IMR-90 (cell line): ENCODE measurements around the gene WIPF1. TPM values are rescaled to one million over a fixed set of nuclear protein-coding genes. Genes with fewer than 3 reads are reported as not detected.

Source experiments
- ATAC-seq: fragments of 200-7000 bp; cut with Tn5 transposase; 2 replicates; pipeline ENCODE4 v1.9.1; 2020; ENCODE audit warnings: low read depth, mild to moderate bottlenecking, moderate library complexity
- BruUV-seq: library from RNA; stranded (reverse); fragments of 400-500 nt; replicated peaks from 2 replicates; lab custom pipeline; 2021; lab: Mats Ljungman, UMichigan
- CTCF ChIA-PET: fragments of 300-600 bp; formaldehyde crosslinking; extraction: SDS; loops from one replicate; lab custom pipeline; 2021; ENCODE audit warnings: antibody characterized with exemption; lab: Yijun Ruan, JAX
- POLR2A ChIA-PET: fragments of 300-600 bp; sonication (Branson Sonifier 250); formaldehyde crosslinking; loops from one replicate; lab custom pipeline; 2022; ENCODE audit warnings: antibody characterized with exemption; ENCODE audit not compliant: unreplicated experiment; lab: Charles Lee
- DNase-seq: peaks from one replicate; pipeline ENCODE4 v3.0.0; 2013
- H2AFZ ChIP-seq: replicated peaks from 2 replicates; pipeline ENCODE3; 2013; ENCODE audit warnings: low read length, mild to moderate bottlenecking; ENCODE audit not compliant: poor library complexity
- H2AK5ac ChIP-seq: 2 replicates; pipeline ENCODE4 v1.6.1; 2013; ENCODE audit warnings: low read depth, low read length, inconsistent platforms
- H2AK9ac ChIP-seq: replicated peaks from 2 replicates; pipeline ENCODE3; 2013; ENCODE audit warnings: mild to moderate bottlenecking, low read depth, low read length, moderate library complexity; ENCODE audit not compliant: poor library complexity
- H2BK120ac ChIP-seq: 2 replicates; pipeline ENCODE4 v1.6.1; 2013; ENCODE audit warnings: low read depth, low read length, inconsistent platforms
- H2BK15ac ChIP-seq: 3 replicates; pipeline ENCODE4 v1.6.1; 2013; ENCODE audit warnings: low read depth, low read length, inconsistent platforms
- H2BK20ac ChIP-seq: 2 replicates; pipeline ENCODE4 v1.6.1; 2013; ENCODE audit warnings: low read depth, mild to moderate bottlenecking, inconsistent platforms, low read length, moderate library complexity
- H2BK5ac ChIP-seq: 2 replicates; pipeline ENCODE4 v1.6.1; 2013; ENCODE audit warnings: mild to moderate bottlenecking, low read depth, low read length, inconsistent platforms; ENCODE audit not compliant: poor library complexity, severe bottlenecking
- H3K14ac ChIP-seq: replicated peaks from 2 replicates; pipeline ENCODE4 v1.6.1; 2013; ENCODE audit warnings: low read depth, low read length, inconsistent platforms
- H3K18ac ChIP-seq: 2 replicates; pipeline ENCODE4 v1.6.1; 2013; ENCODE audit warnings: low read depth, low read length, control low read depth
- H3K23ac ChIP-seq: 2 replicates; pipeline ENCODE4 v1.6.1; 2013; ENCODE audit warnings: low read depth, low read length, inconsistent platforms
- H3K27ac ChIP-seq: 2 replicates; pipeline ENCODE4 v1.5.1; 2013; ENCODE audit warnings: mild to moderate bottlenecking, control low read depth, low read length; ENCODE audit not compliant: insufficient read depth
- H3K27me3 ChIP-seq: 2 replicates; pipeline ENCODE4 v1.6.1; 2013; ENCODE audit warnings: low read length; ENCODE audit not compliant: control insufficient read depth, insufficient read depth
- H3K36me3 ChIP-seq: 2 replicates; pipeline ENCODE4 v1.6.1; 2013; ENCODE audit warnings: low read length, mixed read lengths; ENCODE audit not compliant: control insufficient read depth, insufficient read depth
- H3K4ac ChIP-seq: 2 replicates; pipeline ENCODE4 v1.6.1; 2013; ENCODE audit warnings: low read depth, low read length, inconsistent platforms
- H3K4me1 ChIP-seq: 2 replicates; pipeline ENCODE4 v1.6.1; 2013; ENCODE audit warnings: low read length, mixed read lengths; ENCODE audit not compliant: control insufficient read depth, insufficient read depth
- H3K4me2 ChIP-seq: 2 replicates; pipeline ENCODE4 v1.6.1; 2013; ENCODE audit warnings: low read depth, mild to moderate bottlenecking, control low read depth, low read length, moderate library complexity
- H3K4me3 ChIP-seq: 2 replicates; pipeline ENCODE4 v1.5.1; 2013; ENCODE audit warnings: low read depth, mild to moderate bottlenecking, control low read depth, low read length, moderate library complexity; ENCODE audit not compliant: insufficient read depth
- H3K56ac ChIP-seq: 2 replicates; pipeline ENCODE4 v1.6.1; 2013; ENCODE audit warnings: low read length, inconsistent platforms; ENCODE audit not compliant: insufficient read depth; ENCODE audit errors: extremely low read depth
- H3K79me1 ChIP-seq, 2 experiments: 2 replicates each; pipeline ENCODE4 v1.6.1; 2013; ENCODE audit warnings: low read length in 2 of 2, inconsistent platforms in 1 of 2, low read depth in 1 of 2
- H3K9ac ChIP-seq: 2 replicates; pipeline ENCODE4 v1.6.1; 2013; ENCODE audit warnings: low read depth, low read length, control low read depth
- H3K9me1 ChIP-seq: 2 replicates; pipeline ENCODE4 v1.6.1; 2013; ENCODE audit warnings: low read length, inconsistent platforms; ENCODE audit not compliant: insufficient read depth
- H3K9me3 ChIP-seq: 2 replicates; pipeline ENCODE4 v1.6.1; 2013; ENCODE audit warnings: low read length; ENCODE audit not compliant: control insufficient read depth, insufficient read depth
- H4K20me1 ChIP-seq: 2 replicates; pipeline ENCODE4 v1.6.1; 2013; ENCODE audit warnings: low read length, inconsistent platforms; ENCODE audit not compliant: insufficient read depth
- H4K5ac ChIP-seq: 2 replicates; pipeline ENCODE4 v1.6.1; 2013; ENCODE audit warnings: mild to moderate bottlenecking, low read depth, low read length, control low read depth
- H4K8ac ChIP-seq, 2 experiments: 2 replicates each; pipeline ENCODE4 v1.6.1; 2013; ENCODE audit warnings: low read depth in 2 of 2, low read length in 2 of 2, control low read depth in 1 of 2, inconsistent platforms in 1 of 2
- H4K91ac ChIP-seq: 2 replicates; pipeline ENCODE4 v1.6.1; 2013; ENCODE audit warnings: low read depth, low read length, inconsistent platforms; ENCODE audit not compliant: insufficient read depth
- BHLHE40 ChIP-seq: fragments of 150-350 bp; IDR thresholded peaks from 2 replicates; pipeline ENCODE4 v1.6.1; 2016; ENCODE audit warnings: mild to moderate bottlenecking, low read depth, low read length
- CEBPB ChIP-seq: IDR thresholded peaks from 2 replicates; pipeline ENCODE4 v1.6.1; 2012; ENCODE audit warnings: low read depth, low read length, improper control_type of control experiment
- CHD1 ChIP-seq: IDR thresholded peaks from 2 replicates; pipeline ENCODE4 v1.6.1; 2012; ENCODE audit warnings: low read depth, low read length, improper control_type of control experiment
- CTCF ChIP-seq: conservative IDR thresholded peaks from 2 replicates; pipeline ENCODE4 v1.5.1; 2012; ENCODE audit warnings: mild to moderate bottlenecking, low read depth, low read length, improper control_type of control experiment
- ELK1 ChIP-seq: fragments of 150-350 bp; IDR thresholded peaks from 2 replicates; pipeline ENCODE4 v1.6.1; 2016; ENCODE audit warnings: low read depth, mild to moderate bottlenecking, low read length, moderate library complexity, borderline replicate concordance
- FOS ChIP-seq: fragments of 150-350 bp; IDR thresholded peaks from 2 replicates; pipeline ENCODE4 v1.6.1; 2016; ENCODE audit warnings: low read depth, low read length
- MAFK ChIP-seq: IDR thresholded peaks from 2 replicates; pipeline ENCODE4 v1.6.1; 2012; ENCODE audit warnings: low read depth, low read length, improper control_type of control experiment
- MAZ ChIP-seq: IDR thresholded peaks from 2 replicates; pipeline ENCODE4 v1.6.1; 2012; ENCODE audit warnings: low read depth, mild to moderate bottlenecking, low read length, improper control_type of control experiment, moderate library complexity, borderline replicate concordance
- MXI1 ChIP-seq: IDR thresholded peaks from 2 replicates; pipeline ENCODE4 v1.6.1; 2012; ENCODE audit warnings: low read depth, mild to moderate bottlenecking, low read length, moderate library complexity, borderline replicate concordance
- NFE2L2 ChIP-seq: fragments of 150-350 bp; IDR thresholded peaks from 2 replicates; pipeline ENCODE4 v1.6.1; 2016; ENCODE audit warnings: low read depth, mild to moderate bottlenecking, low read length
- POLR2A ChIP-seq: IDR thresholded peaks from 2 replicates; pipeline ENCODE4 v1.6.1; 2012; ENCODE audit warnings: mild to moderate bottlenecking, low read depth, low read length
- RAD21 ChIP-seq: IDR thresholded peaks from 2 replicates; pipeline ENCODE4 v1.6.1; 2012; ENCODE audit warnings: low read length, improper control_type of control experiment
- RCOR1 ChIP-seq: IDR thresholded peaks from 2 replicates; pipeline ENCODE4 v1.6.1; 2012; ENCODE audit warnings: mild to moderate bottlenecking, low read length, improper control_type of control experiment; ENCODE audit not compliant: insufficient replicate concordance
- RFX5 ChIP-seq: IDR thresholded peaks from 2 replicates; pipeline ENCODE4 v1.8.0; 2012; ENCODE audit warnings: low read depth, mild to moderate bottlenecking, low read length, moderate library complexity
- SMC3 ChIP-seq: fragments of 150-350 bp; IDR thresholded peaks from 2 replicates; pipeline ENCODE4 v1.6.1; 2016; ENCODE audit warnings: low read depth, mild to moderate bottlenecking, antibody characterized with exemption, low read length, moderate library complexity
- dilution Hi-C: fragments of 300-500 bp; cut with HindIII; formaldehyde crosslinking; loops from one replicate; pipeline ENCODE4 v1.14.3; 2018; ENCODE audit warnings: low sequenced_read_pairs; ENCODE audit not compliant: unreplicated experiment
- in situ Hi-C: fragments of 300-500 bp; cut with MboI; formaldehyde crosslinking; loops from 3 replicates; pipeline ENCODE4 v1.14.3; 2019; ENCODE audit warnings: low sequenced_read_pairs, inconsistent platforms, mixed read lengths
- intact Hi-C: fragments of 100-400 bp; cut with micrococcal nuclease; formaldehyde crosslinking; loops from 2 replicates; pipeline ENCODE4 v1.10.0; 2022
- polyA plus RNA-seq, 3 experiments: library from polyadenylated mRNA; depleted of rRNA; stranded (reverse); fragments of >200 nt; gene quantifications; 2 replicates each; pipeline ENCODE4 v1.2.3, GENCODE V29; 2012; ENCODE audit warnings: low replicate concordance in 1 of 3
- total RNA-seq: library from RNA; depleted of rRNA; stranded (reverse); fragments of >200 nt; gene quantifications from 2 replicates; pipeline ENCODE4 v1.2.3, GENCODE V29; 2012
- TF ChIP-seq, protein P1 (sequence below): fragments of 150-350 bp; IDR thresholded peaks from 2 replicates; pipeline ENCODE4 v1.6.1; 2017; ENCODE audit warnings: mild to moderate bottlenecking, antibody characterized with exemption, low read length, low read depth

WIPF1 gene
- total and polyA plus RNA-seq, 2 of the 4 experiments (the other 2 are of a cell fraction), result 2.7 to 13.5 TPM

DNA sequence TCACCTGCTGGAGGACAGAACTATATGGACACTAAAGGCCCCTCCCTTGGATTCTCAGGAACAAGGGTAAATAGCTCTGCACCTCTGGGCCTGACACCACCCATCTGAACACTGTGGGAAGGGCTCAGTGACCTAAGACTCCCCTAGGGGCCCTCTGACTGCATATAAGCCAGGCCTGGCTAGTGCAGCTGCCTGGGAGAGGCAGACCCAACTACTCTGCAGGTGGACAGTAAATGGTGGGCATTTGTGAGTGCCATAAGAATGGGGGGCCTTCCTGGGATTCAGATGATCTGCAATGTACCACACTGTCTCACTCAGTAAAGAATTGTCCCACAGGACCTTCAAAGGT is 11.2 kb upstream of the WIPF1 start:
- Histone ChIP-seq H2BK5ac (no peak overlapping the region), H4K5ac (no peak overlapping the region), H3K23ac (no peak overlapping the region), H2AFZ (no peak overlapping the region), H3K4me1 (peaks cover 5% of the 10 kb centered on the region), H3K14ac (no peak overlapping the region), H3K56ac (no peak overlapping the region), H3K9me3 (no peaks in the 10 kb centered on the region), H2BK20ac (no peak overlapping the region), H3K36me3 (no peaks in the 10 kb centered on the region), H3K27me3 (no peaks in the 10 kb centered on the region), H3K4me3 (no peak overlapping the region), H2BK15ac (no peak overlapping the region), H2AK9ac (no peak overlapping the region), H2BK120ac (no peak overlapping the region), H3K9ac (no peak overlapping the region), H3K4me2 (no peak overlapping the region), H3K79me1 (peaks cover 7 to 24% of the 10 kb centered on the region in 2 experiments), H4K20me1 (peaks cover 4% of the 10 kb centered on the region; the same call in 1 of the 2 replicates), H3K27ac (no peak overlapping the region), H2AK5ac (no peak overlapping the region), H3K4ac (no peak overlapping the region), H4K91ac (no peak overlapping the region), H3K18ac (no peak overlapping the region), H3K9me1 (peaks cover 16% of the 10 kb centered on the region), H4K8ac (no peak overlapping the region)
- no TSS peak for BruUV-seq
- intact Hi-C loops (no loop called here), in situ Hi-C loops (no loop called here), dilution Hi-C loops (no loop called here)
- DNase-seq, result no peak
- no peak for ATAC-seq
- CTCF ChIA-PET, result no interaction called here
- POLR2A ChIA-PET, result interaction anchor here (0.5 kb wide), 1 partner anchor 147 kb away, joined by 4 read pairs; no protein-coding TSS in a partner anchor
- TF ChIP-seq SMC3 (no peak), POLR2A (no peak), CTCF (no peak), RCOR1 (no peak), MAZ (no peak), BHLHE40 (no peak), FOS (no peak), RFX5 (no peak), CEBPB (no peak), RAD21 (no peak), ELK1 (no peak), CHD1 (no peak), MXI1 (no peak), NFE2L2 (no peak), MAFK (no peak)
- TF ChIP-seq, protein P1, sequence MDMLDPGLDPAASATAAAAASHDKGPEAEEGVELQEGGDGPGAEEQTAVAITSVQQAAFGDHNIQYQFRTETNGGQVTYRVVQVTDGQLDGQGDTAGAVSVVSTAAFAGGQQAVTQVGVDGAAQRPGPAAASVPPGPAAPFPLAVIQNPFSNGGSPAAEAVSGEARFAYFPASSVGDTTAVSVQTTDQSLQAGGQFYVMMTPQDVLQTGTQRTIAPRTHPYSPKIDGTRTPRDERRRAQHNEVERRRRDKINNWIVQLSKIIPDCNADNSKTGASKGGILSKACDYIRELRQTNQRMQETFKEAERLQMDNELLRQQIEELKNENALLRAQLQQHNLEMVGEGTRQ, result no peak
